BLaER1 (cell line): ENCODE results near the gene TTR.

Source experiments
- H3K27ac ChIP-seq: shearing (Covaris generic); formaldehyde crosslinking; 2 replicates; pipeline ENCODE4 v1.8.1; 2022
- H3K27me3 ChIP-seq: shearing (Covaris generic); formaldehyde crosslinking; 2 replicates; pipeline ENCODE4 v1.8.1; 2022
- H3K36me3 ChIP-seq: shearing (Covaris generic); formaldehyde crosslinking; 2 replicates; pipeline ENCODE4 v1.8.1; 2022
- H3K4me1 ChIP-seq: shearing (Covaris generic); formaldehyde crosslinking; 2 replicates; pipeline ENCODE4 v1.8.1; 2022
- H3K4me2 ChIP-seq: shearing (Covaris generic); formaldehyde crosslinking; 2 replicates; pipeline ENCODE4 v1.8.1; 2022
- H3K4me3 ChIP-seq: shearing (Covaris generic); formaldehyde crosslinking; 2 replicates; pipeline ENCODE4 v1.8.1; 2022
- H3K9ac ChIP-seq: shearing (Covaris generic); formaldehyde crosslinking; 2 replicates; pipeline ENCODE4 v1.8.1; 2022
- H3K9me3 ChIP-seq: shearing (Covaris generic); formaldehyde crosslinking; 2 replicates; pipeline ENCODE4 v1.8.1; 2022
- H4K20me1 ChIP-seq: shearing (Covaris generic); formaldehyde crosslinking; 2 replicates; pipeline ENCODE4 v1.8.1; 2022
- Cebpa-rat ChIP-seq: shearing (Covaris generic); IDR thresholded peaks from 2 replicates; pipeline ENCODE4 v1.8.1; 2022

The TTR gene

GRCh38 chr18:31611511-31611910 lies 19.8 kb downstream of the TTR start:
- Histone ChIP-seq H3K4me1 (peaks cover 15% of the 10 kb centered on the region), H4K20me1 (no peaks in the 10 kb centered on the region), H3K27me3 (no peaks in the 10 kb centered on the region), H3K4me2 (peak overlapping the region; percentile 34), H3K9ac (no peak overlapping the region), H3K9me3 (no peaks in the 10 kb centered on the region), H3K27ac (no peak overlapping the region), H3K36me3 (no peaks in the 10 kb centered on the region), H3K4me3 (no peak overlapping the region)
- no peak for TF ChIP-seq Cebpa-rat

- Histone ChIP-seq H3K4me2 (no peak overlapping the region), H4K20me1 (no peaks in the 10 kb centered on the region), H3K36me3 (no peaks in the 10 kb centered on the region), H3K27ac (no peak overlapping the region), H3K4me1 (peaks cover 15% of the 10 kb centered on the region), H3K4me3 (no peak overlapping the region), H3K9ac (no peak overlapping the region), H3K9me3 (no peaks in the 10 kb centered on the region), H3K27me3 (no peaks in the 10 kb centered on the region)
- no peak for TF ChIP-seq Cebpa-rat
Observed at GRCh38 chr18:31612124-31612523, 20.4 kb downstream of the TTR start.

GRCh38 chr18:31614044-31614443 lies 22.4 kb downstream of the TTR start:
- H3K36me3 ChIP-seq = no peaks in the 10 kb centered on the region
- no peak overlapping the region for H3K9ac ChIP-seq
- H3K4me1 ChIP-seq = peaks cover 15% of the 10 kb centered on the region
- no peak overlapping the region for H3K4me3 ChIP-seq
- no peaks in the 10 kb centered on the region for H3K9me3 ChIP-seq
- no peak overlapping the region for H3K4me2 ChIP-seq
- H4K20me1 ChIP-seq = no peaks in the 10 kb centered on the region
- H3K27me3 ChIP-seq = no peaks in the 10 kb centered on the region
- no peak overlapping the region for H3K27ac ChIP-seq
- TF ChIP-seq Cebpa-rat = no peak

GRCh38 chr18:31616586-31616985 lies 24.9 kb downstream of the TTR start:
- TF ChIP-seq Cebpa-rat = no peak
- H3K4me1 ChIP-seq = no peaks in the 10 kb centered on the region
- no peak overlapping the region for H3K4me3 ChIP-seq
- no peak overlapping the region for H3K4me2 ChIP-seq
- H3K9me3 ChIP-seq = no peaks in the 10 kb centered on the region
- H4K20me1 ChIP-seq = no peaks in the 10 kb centered on the region
- no peaks in the 10 kb centered on the region for H3K27me3 ChIP-seq
- H3K27ac ChIP-seq = no peak overlapping the region
- no peak overlapping the region for H3K9ac ChIP-seq
- H3K36me3 ChIP-seq = no peaks in the 10 kb centered on the region

GRCh38 chr18:31617031-31617717 lies 25.5 kb downstream of the TTR start:
- no peak for TF ChIP-seq Cebpa-rat
- Histone ChIP-seq H3K36me3 (no peaks in the 10 kb centered on the region), H4K20me1 (no peaks in the 10 kb centered on the region), H3K27ac (no peak overlapping the region), H3K9me3 (no peaks in the 10 kb centered on the region), H3K4me3 (no peak overlapping the region), H3K4me1 (no peaks in the 10 kb centered on the region), H3K27me3 (no peaks in the 10 kb centered on the region), H3K9ac (no peak overlapping the region), H3K4me2 (no peak overlapping the region)

GRCh38 chr18:31618801-31619200 lies 27.1 kb downstream of the TTR start:
- no peaks in the 10 kb centered on the region for H3K9me3 ChIP-seq
- no peaks in the 10 kb centered on the region for H3K4me1 ChIP-seq
- no peak overlapping the region for H3K4me2 ChIP-seq
- no peak overlapping the region for H3K9ac ChIP-seq
- no peak for TF ChIP-seq Cebpa-rat
- H3K27ac ChIP-seq = no peak overlapping the region
- no peak overlapping the region for H3K4me3 ChIP-seq
- H3K27me3 ChIP-seq = no peaks in the 10 kb centered on the region
- H3K36me3 ChIP-seq = no peaks in the 10 kb centered on the region
- no peaks in the 10 kb centered on the region for H4K20me1 ChIP-seq

- Histone ChIP-seq H3K9me3 (no peaks in the 10 kb centered on the region), H3K4me3 (no peak overlapping the region), H3K4me1 (no peaks in the 10 kb centered on the region), H3K9ac (no peak overlapping the region), H3K36me3 (no peaks in the 10 kb centered on the region), H3K4me2 (no peak overlapping the region), H3K27ac (no peak overlapping the region), H4K20me1 (no peaks in the 10 kb centered on the region), H3K27me3 (no peaks in the 10 kb centered on the region)
- no peak for TF ChIP-seq Cebpa-rat
Observed at GRCh38 chr18:31619291-31619690, 27.6 kb downstream of the TTR start.

- TF ChIP-seq Cebpa-rat = no peak
- H3K4me2 ChIP-seq = no peak overlapping the region
Observed at GRCh38 chr18:31624892-31625640, 33.4 kb downstream of the TTR start.

GRCh38 chr18:31626409-31626808 lies 34.7 kb downstream of the TTR start:
- H3K4me3 ChIP-seq = no peak overlapping the region
- H3K27ac ChIP-seq = no peak overlapping the region
- H3K36me3 ChIP-seq = peaks cover 11% of the 10 kb centered on the region; the same call in 1 of the 2 replicates
- H3K9me3 ChIP-seq = no peaks in the 10 kb centered on the region
- H4K20me1 ChIP-seq = no peaks in the 10 kb centered on the region
- no peak overlapping the region for H3K4me2 ChIP-seq
- peaks cover 13% of the 10 kb centered on the region for H3K4me1 ChIP-seq
- H3K9ac ChIP-seq = no peak overlapping the region
- H3K27me3 ChIP-seq = no peaks in the 10 kb centered on the region
- TF ChIP-seq Cebpa-rat = no peak

More at GRCh38 chr18:31624892-31625640, 33.4 kb downstream of the TTR start:
- Histone ChIP-seq H3K9me3 (no peaks in the 10 kb centered on the region), H3K36me3 (peaks cover 11% of the 10 kb centered on the region; the same call in 1 of the 2 replicates), H3K4me1 (peaks cover 1% of the 10 kb centered on the region), H4K20me1 (no peaks in the 10 kb centered on the region), H3K27me3 (no peaks in the 10 kb centered on the region), H3K4me3 (no peak overlapping the region), H3K9ac (no peak overlapping the region), H3K27ac (no peak overlapping the region)

GRCh38 chr18:31630549-31630948 lies 38.9 kb downstream of the TTR start:
- H3K4me3 ChIP-seq = no peak overlapping the region
- no peak for TF ChIP-seq Cebpa-rat
- H3K27me3 ChIP-seq = no peaks in the 10 kb centered on the region
- H3K27ac ChIP-seq = peak overlapping the region; percentile 62; the same call in 1 of the 2 replicates
- no peaks in the 10 kb centered on the region for H4K20me1 ChIP-seq
- peaks cover 39% of the 10 kb centered on the region for H3K4me1 ChIP-seq
- H3K9me3 ChIP-seq = no peaks in the 10 kb centered on the region
- no peak overlapping the region for H3K9ac ChIP-seq
- H3K4me2 ChIP-seq = peak overlapping the region; percentile 67
- H3K36me3 ChIP-seq = peaks cover 8% of the 10 kb centered on the region; the same call in 1 of the 2 replicates
